Ovary (tissue), 3 donors: ENCODE results near the gene CPLX3.

ENCODE experiments used
- EP300 ChIP-seq: sonication (generic); formaldehyde crosslinking; IDR thresholded peaks from one replicate; pipeline ENCODE4 v1.6.1; 2017; ENCODE audit warnings: antibody characterized with exemption
- POLR2A ChIP-seq: fragments of 450-650 bp; IDR thresholded peaks from one replicate; pipeline ENCODE4 v1.6.1; 2017; ENCODE audit warnings: antibody characterized with exemption, mild to moderate bottlenecking, moderate library complexity
- TF ChIP-seq, protein P1 (sequence below), 3 donors: fragments of 450-650 bp in 2 of 3; fragments of 200-600 bp in 1 of 3; IDR thresholded peaks; one replicate each; pipeline versions ENCODE4 v1.5.1 to v1.8.0; 2016 to 2022; ENCODE audit warnings: antibody characterized with exemption in 3 of 3, mild to moderate bottlenecking in 1 of 3
- donor health status: DM: no; HTN: no; CAD: no.

DNA sequence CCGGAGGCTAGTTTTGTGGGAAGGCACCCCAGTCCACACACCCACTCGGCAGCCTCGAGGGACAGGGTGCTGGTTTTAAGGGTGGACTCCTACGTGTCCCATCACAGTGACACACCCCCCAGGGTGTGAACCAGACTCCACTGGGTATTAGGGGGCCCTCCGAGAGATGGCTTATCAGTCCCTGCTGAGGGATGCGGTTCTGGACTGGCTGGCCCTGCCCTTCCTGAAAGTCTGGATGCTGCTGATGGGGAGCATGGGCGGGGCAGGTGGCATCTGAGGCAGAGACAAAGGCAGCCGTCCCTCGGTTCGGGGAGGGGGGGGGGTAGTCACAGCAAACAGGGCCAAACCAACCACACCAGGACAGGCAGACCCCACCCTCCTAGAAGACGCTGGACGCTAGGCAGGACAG, 17.5 kb downstream of the CPLX3 start:
- TF ChIP-seq, protein P1, sequence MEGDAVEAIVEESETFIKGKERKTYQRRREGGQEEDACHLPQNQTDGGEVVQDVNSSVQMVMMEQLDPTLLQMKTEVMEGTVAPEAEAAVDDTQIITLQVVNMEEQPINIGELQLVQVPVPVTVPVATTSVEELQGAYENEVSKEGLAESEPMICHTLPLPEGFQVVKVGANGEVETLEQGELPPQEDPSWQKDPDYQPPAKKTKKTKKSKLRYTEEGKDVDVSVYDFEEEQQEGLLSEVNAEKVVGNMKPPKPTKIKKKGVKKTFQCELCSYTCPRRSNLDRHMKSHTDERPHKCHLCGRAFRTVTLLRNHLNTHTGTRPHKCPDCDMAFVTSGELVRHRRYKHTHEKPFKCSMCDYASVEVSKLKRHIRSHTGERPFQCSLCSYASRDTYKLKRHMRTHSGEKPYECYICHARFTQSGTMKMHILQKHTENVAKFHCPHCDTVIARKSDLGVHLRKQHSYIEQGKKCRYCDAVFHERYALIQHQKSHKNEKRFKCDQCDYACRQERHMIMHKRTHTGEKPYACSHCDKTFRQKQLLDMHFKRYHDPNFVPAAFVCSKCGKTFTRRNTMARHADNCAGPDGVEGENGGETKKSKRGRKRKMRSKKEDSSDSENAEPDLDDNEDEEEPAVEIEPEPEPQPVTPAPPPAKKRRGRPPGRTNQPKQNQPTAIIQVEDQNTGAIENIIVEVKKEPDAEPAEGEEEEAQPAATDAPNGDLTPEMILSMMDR (IDR thresholded peaks at IDR 0.05) = no peak
- TF ChIP-seq POLR2A = no peak
- no peak for TF ChIP-seq EP300
